ENCODE measurements around the gene TOLLIP. TPM values are rescaled to one million over a fixed set of nuclear protein-coding genes. Genes with fewer than 3 reads are reported as not detected.

TOLLIP gene
- total and polyA plus RNA-seq, 9 of the 15 experiments (the other 6 are each of a cell fraction or from before 2014, with no cell fraction given): 0.23 to 22.8 (median 7.1) TPM

- no peaks in the 10 kb centered on the region for H3K9me3 ChIP-seq (replicated peaks; ENCODE audit: control insufficient read depth, insufficient read depth, low read depth, low read length)
- FAIRE-seq (no peak), DNase-seq (ENCODE audit: extremely low read depth in 1 of 4, low spot score in 3 of 4) (no peak), ATAC-seq (no peak)
- no peaks in the 10 kb centered on the region; a peak in 1 of 5 replicates for H3K4me1 ChIP-seq (replicated peaks in 1 of 2; ENCODE audit: control insufficient read depth in 2 of 2, insufficient read depth in 2 of 2, low read length in 2 of 2)
- CTCF ChIA-PET (ENCODE audit: low intra/inter-chr PET ratio): no interaction called here
- H3K4me3 ChIP-seq: no peak overlapping the region
- intact Hi-C loops (cut with micrococcal nuclease) (no loop called here), in situ Hi-C loops (cut with MboI) (no loop called here)
- no peaks in the 10 kb centered on the region for H3K79me2 ChIP-seq (ENCODE audit: control insufficient read depth, insufficient read depth, low read length)
- no peak for TF ChIP-seq ZNF140 (CRISPR knock-in tag; IDR thresholded peaks at IDR 0.05)
- no peak for TF ChIP-seq PPARD (CRISPR knock-in tag; IDR thresholded peaks at IDR 0.05)
- TF ChIP-seq ERF (CRISPR knock-in tag; IDR thresholded peaks at IDR 0.05): no peak
- no peaks in the 10 kb centered on the region for H3K36me3 ChIP-seq (ENCODE audit: control insufficient read depth, insufficient read depth, low read length)
- H3K4me2 ChIP-seq (ENCODE audit: insufficient read depth, low read length): no peak overlapping the region
- peaks cover 5% of the 10 kb centered on the region; the same call in 1 of the 2 replicates for H4K20me1 ChIP-seq (replicated peaks; ENCODE audit: control insufficient read depth, insufficient read depth, low read length)
- H3K27me3 ChIP-seq (ENCODE audit: control insufficient read depth in 2 of 2, insufficient read depth in 2 of 2, low read length in 2 of 2): peaks cover 22 to 60% of the 10 kb centered on the region in 2 experiments
- H3K9me1 ChIP-seq (ENCODE audit: control insufficient read depth, insufficient read depth, low read length): no peaks in the 10 kb centered on the region
- no peak overlapping the region; a peak in 1 of 4 replicates for H3K9ac ChIP-seq (ENCODE audit: insufficient read depth in 1 of 2, low read depth in 2 of 2, low read length in 2 of 2)
- no peak overlapping the region for H3K27ac ChIP-seq (ENCODE audit: extremely low read depth, low read depth, low read length)
- H2AFZ ChIP-seq (ENCODE audit: low read depth, low read length): no peak overlapping the region
- no TSS peak for BruUV-seq (replicated peaks)
- POLR2A ChIA-PET: interaction anchor here (0.5 to 1.2 kb wide), 2 partner anchors 25 to 151 kb away, joined by 3 to 4 read pairs; no protein-coding TSS in a partner anchor
- WGBS (ENCODE audit: insufficient coverage, low coverage, missing lambda C conversion rate): 25% methylated on average over 10 of the region's 10 CpGs
Measured at GRCh38 chr11:1342946-1343345, 33.5 kb upstream of the TOLLIP start.

- no peak for DNase-seq (ENCODE audit: extremely low read depth in 1 of 4, low spot score in 3 of 4)
- Histone ChIP-seq H3K4me2 (ENCODE audit: insufficient read depth, low read length) (no peak overlapping the region), H3K4me1 (replicated peaks in 1 of 2; ENCODE audit: control insufficient read depth in 2 of 2, insufficient read depth in 2 of 2, low read length in 2 of 2) (no peaks in the 10 kb centered on the region; a peak in 1 of 5 replicates), H3K27ac (ENCODE audit: extremely low read depth, low read depth, low read length) (no peak overlapping the region), H3K36me3 (ENCODE audit: control insufficient read depth, insufficient read depth, low read length) (no peaks in the 10 kb centered on the region), H3K9me1 (ENCODE audit: control insufficient read depth, insufficient read depth, low read length) (no peaks in the 10 kb centered on the region), H2AFZ (ENCODE audit: low read depth, low read length) (no peak overlapping the region), H3K9ac (ENCODE audit: insufficient read depth in 1 of 2, low read depth in 2 of 2, low read length in 2 of 2) (no peak overlapping the region), H3K9me3 (replicated peaks; ENCODE audit: control insufficient read depth, insufficient read depth, low read depth, low read length) (no peaks in the 10 kb centered on the region), H4K20me1 (replicated peaks; ENCODE audit: control insufficient read depth, insufficient read depth, low read length) (peaks cover 5% of the 10 kb centered on the region; the same call in 1 of the 2 replicates), H3K79me2 (ENCODE audit: control insufficient read depth, insufficient read depth, low read length) (no peaks in the 10 kb centered on the region), H3K4me3 (no peak overlapping the region), H3K27me3 (ENCODE audit: control insufficient read depth in 2 of 2, insufficient read depth in 2 of 2, low read length in 2 of 2) (peaks cover 14 to 51% of the 10 kb centered on the region in 2 experiments)
- ChIA-PET POLR2A (no interaction called here), CTCF (ENCODE audit: low intra/inter-chr PET ratio) (no interaction called here)
- intact Hi-C loops (cut with micrococcal nuclease) (no loop called here), in situ Hi-C loops (cut with MboI) (no loop called here)
- 20% methylated on average over 15 of the region's 17 CpGs for WGBS (ENCODE audit: insufficient coverage, low coverage, missing lambda C conversion rate)
- no TSS peak for BruUV-seq (replicated peaks)
- peak; percentile 42 for FAIRE-seq
- no peak for ATAC-seq
- no peak for TF ChIP-seq HDAC8 (tag; IDR thresholded peaks at IDR 0.05)
- no peak for TF ChIP-seq E4F1 (CRISPR knock-in tag; IDR thresholded peaks at IDR 0.05; ENCODE audit: borderline replicate concordance)
- TF ChIP-seq SRF (CRISPR knock-in tag; IDR thresholded peaks at IDR 0.05): no peak
- TF ChIP-seq GTF2B (IDR thresholded peaks at IDR 0.05; ENCODE audit: extremely low read depth, insufficient read length): no peak
- no peak for TF ChIP-seq NONO (IDR thresholded peaks at IDR 0.05; ENCODE audit: low read depth in 2 of 2, low read length in 1 of 2)
- TF ChIP-seq FUS (optimal IDR thresholded peaks at IDR 0.05; ENCODE audit: low read depth, low read length): no peak
- peak; percentile 92 for TF ChIP-seq ZKSCAN1 (IDR thresholded peaks at IDR 0.05; ENCODE audit: low read depth, low read length)
Measured at GRCh38 chr11:1341928-1342524, 32.6 kb upstream of the TOLLIP start.

Data from K562 (cell line).